GM23338 (cell line): ENCODE results near the gene TOMM40. TPM values are rescaled to one million over a fixed set of nuclear protein-coding genes. Genes with fewer than 3 reads are reported as not detected.

Experiments used
- ATAC-seq: fragments of 200-7000 bp; cut with Tn5 transposase; 3 replicates; pipeline ENCODE4 v1.9.1; 2020
- DNase-seq: peaks from one replicate; pipeline ENCODE4 v3.0.0-alpha.2; 2015; ENCODE audit warnings: low spot score
- H2AFZ ChIP-seq: fragments of 200-600 bp; sonication (generic); 2 replicates; pipeline ENCODE4 v1.8.0; 2016; ENCODE audit warnings: antibody characterized with exemption, mild to moderate bottlenecking, moderate library complexity
- H3F3A ChIP-seq: fragments of 200-600 bp; sonication (generic); replicated peaks from 2 replicates; pipeline ENCODE4 v1.8.0; 2017; ENCODE audit warnings: antibody characterized with exemption, mixed run types, low read depth
- H3K27ac ChIP-seq: fragments of 200-600 bp; sonication (generic); 2 replicates; pipeline ENCODE4 v1.6.1; 2016; ENCODE audit warnings: low read depth
- H3K27me3 ChIP-seq: fragments of 200-600 bp; sonication (generic); 2 replicates; pipeline ENCODE4 v1.8.0; 2016; ENCODE audit warnings: mild to moderate bottlenecking, mixed run types, moderate library complexity; ENCODE audit not compliant: insufficient read depth
- H3K36me3 ChIP-seq: fragments of 200-600 bp; sonication (generic); 2 replicates; pipeline ENCODE4 v1.8.0; 2016; ENCODE audit warnings: mild to moderate bottlenecking; ENCODE audit not compliant: insufficient read depth
- H3K4me1 ChIP-seq: fragments of 200-600 bp; sonication (generic); 2 replicates; pipeline ENCODE4 v1.8.0; 2016; ENCODE audit warnings: mild to moderate bottlenecking, moderate library complexity; ENCODE audit not compliant: insufficient read depth
- H3K4me2 ChIP-seq: fragments of 200-600 bp; sonication (generic); 2 replicates; pipeline ENCODE4 v1.7.1; 2017; ENCODE audit warnings: mixed run types
- H3K4me3 ChIP-seq: fragments of 200-600 bp; sonication (generic); 2 replicates; pipeline ENCODE4 v1.6.1; 2016; ENCODE audit warnings: mixed run types
- H3K79me2 ChIP-seq: fragments of 200-600 bp; sonication (generic); replicated peaks from 2 replicates; pipeline ENCODE4 v1.8.0; 2017; ENCODE audit warnings: mild to moderate bottlenecking; ENCODE audit not compliant: insufficient read depth
- H3K9me2 ChIP-seq: fragments of 200-600 bp; sonication (generic); 2 replicates; pipeline ENCODE4 v1.8.0; 2017; ENCODE audit not compliant: insufficient read depth
- H4K20me1 ChIP-seq: fragments of 200-600 bp; sonication (generic); replicated peaks from 2 replicates; pipeline ENCODE4 v1.8.0; 2017; ENCODE audit warnings: mild to moderate bottlenecking; ENCODE audit not compliant: insufficient read depth
- H3K27ac Mint-ChIP-seq: 2 replicates; pipeline ENCODE4 v1.8.0; 2020; ENCODE audit warnings: inconsistent platforms, mild to moderate bottlenecking, moderate library complexity, mixed read lengths
- H3K27me3 Mint-ChIP-seq: 3 replicates; pipeline ENCODE4 v1.8.0; 2022; ENCODE audit warnings: low read depth, mild to moderate bottlenecking, moderate library complexity, mixed read lengths, inconsistent platforms; ENCODE audit not compliant: insufficient read depth, poor library complexity
- H3K36me3 Mint-ChIP-seq: 3 replicates; pipeline ENCODE4 v1.8.0; 2021; ENCODE audit warnings: low read depth, mild to moderate bottlenecking, inconsistent platforms, moderate library complexity, mixed read lengths
- H3K4me1 Mint-ChIP-seq: 3 replicates; pipeline ENCODE4 v1.8.0; 2020; ENCODE audit warnings: mild to moderate bottlenecking, inconsistent platforms, mixed read lengths
- H3K4me3 Mint-ChIP-seq: 3 replicates; pipeline ENCODE4 v1.8.0; 2021; ENCODE audit warnings: moderate library complexity, mild to moderate bottlenecking, inconsistent platforms, mixed read lengths
- H3K9me3 Mint-ChIP-seq: 3 replicates; pipeline ENCODE4 v1.8.0; 2020; ENCODE audit warnings: moderate library complexity, mild to moderate bottlenecking, inconsistent platforms, mixed read lengths
- CREB1 ChIP-seq: fragments of 250-450 bp; sonication (Bioruptor Pico); IDR thresholded peaks from 2 replicates; pipeline ENCODE4 v1.5.0; 2020; ENCODE audit warnings: low read depth, mild to moderate bottlenecking, moderate library complexity
- ETS1 ChIP-seq: IDR thresholded peaks from 2 replicates; pipeline ENCODE4 v1.6.1; 2016; ENCODE audit warnings: antibody characterized with exemption
- EZH2 ChIP-seq: fragments of 200-600 bp; sonication (generic); IDR thresholded peaks from one replicate; pipeline ENCODE4 v1.8.0; 2017; ENCODE audit warnings: antibody characterized with exemption, mild to moderate bottlenecking, low read depth; ENCODE audit not compliant: unreplicated experiment
- EZH2phosphoT487 ChIP-seq: fragments of 200-600 bp; sonication (generic); IDR thresholded peaks from one replicate; pipeline ENCODE4 v1.8.1; 2018; ENCODE audit warnings: antibody characterized with exemption; ENCODE audit not compliant: unreplicated experiment
- JUNB ChIP-seq: IDR thresholded peaks from one replicate; pipeline ENCODE4 v1.6.1; 2016; ENCODE audit warnings: antibody characterized with exemption; ENCODE audit not compliant: unreplicated experiment
- NANOG ChIP-seq: IDR thresholded peaks from 2 replicates; pipeline ENCODE4 v1.6.1; 2016; ENCODE audit warnings: antibody characterized with exemption, borderline replicate concordance
- STAT1 ChIP-seq: IDR thresholded peaks from one replicate; pipeline ENCODE4 v1.6.1; 2016; ENCODE audit warnings: antibody characterized with exemption; ENCODE audit not compliant: unreplicated experiment
- ZNF114 ChIP-seq: fragments of 250-450 bp; sonication (Bioruptor Pico); IDR thresholded peaks from 2 replicates; pipeline ENCODE4 v1.5.0; 2020; ENCODE audit warnings: mild to moderate bottlenecking, moderate library complexity
- ZNF331 ChIP-seq: fragments of 250-450 bp; sonication (Bioruptor Pico); IDR thresholded peaks from 2 replicates; pipeline ENCODE4 v1.5.0; 2020; ENCODE audit warnings: low read depth, mild to moderate bottlenecking, moderate library complexity
- ZNF462 ChIP-seq: fragments of 250-450 bp; sonication (Bioruptor Pico); IDR thresholded peaks from 2 replicates; pipeline ENCODE4 v1.5.0; 2020; ENCODE audit warnings: mild to moderate bottlenecking, moderate library complexity
- polyA plus RNA-seq: library from polyadenylated mRNA; unstranded; fragments of >200 nt; fragmentation: Nextera tagmentation; extraction: Ambion mirVana; gene quantifications from 2 replicates; pipeline ENCODE4 v1.2.1, GENCODE V29; 2016
- total RNA-seq: library from RNA; depleted of rRNA; stranded (reverse); fragments of >200 nt; shearing (Covaris generic); gene quantifications from 2 replicates; pipeline ENCODE4 v1.2.3, GENCODE V29; 2014
- TF ChIP-seq, protein P1 (sequence below): IDR thresholded peaks from one replicate; pipeline ENCODE4 v1.6.1; 2018; ENCODE audit warnings: antibody characterized with exemption; ENCODE audit not compliant: unreplicated experiment

Gene TOMM40
- total and polyA plus RNA-seq, 2 experiments from 2014 or later: 142 to 273 TPM

GRCh38 chr19:44927746-44928145 is 36.7 kb downstream of the TOMM40 start:
- Histone ChIP-seq H4K20me1 (no peaks in the 10 kb centered on the region), H3K9me2 (no peaks in the 10 kb centered on the region), H2AFZ (peak overlapping the region; percentile 83), H3K4me2 (no peak overlapping the region), H3K27me3 (no peaks in the 10 kb centered on the region), H3K27ac (no peak overlapping the region), H3K4me3 (no peak overlapping the region), H3K4me1 (peaks cover 10% of the 10 kb centered on the region; the same call in 1 of the 2 replicates), H3K79me2 (no peaks in the 10 kb centered on the region), H3F3A (no peaks in the 10 kb centered on the region), H3K36me3 (no peaks in the 10 kb centered on the region)
- no peaks in the 10 kb centered on the region; the same call in 2 of the 3 replicates for H3K36me3 Mint-ChIP-seq
- DNase-seq (no peak), ATAC-seq (no peak)
- no peak for TF ChIP-seq NANOG
- H3K27ac Mint-ChIP-seq: no peak overlapping the region
- peaks cover 19% of the 10 kb centered on the region for H3K27me3 Mint-ChIP-seq
- no peaks in the 10 kb centered on the region; the same call in 2 of the 3 replicates for H3K9me3 Mint-ChIP-seq
- no peak overlapping the region for H3K4me3 Mint-ChIP-seq
- H3K4me1 Mint-ChIP-seq: peaks cover 19% of the 10 kb centered on the region

- no peaks in the 10 kb centered on the region for H3K9me2 ChIP-seq
- H3K4me1 ChIP-seq: peaks cover 7% of the 10 kb centered on the region; the same call in 1 of the 2 replicates
- H3F3A ChIP-seq: no peaks in the 10 kb centered on the region
- H3K27me3 ChIP-seq: no peaks in the 10 kb centered on the region
- Mint-ChIP-seq H3K36me3 (no peaks in the 10 kb centered on the region; the same call in 2 of the 3 replicates), H3K27me3 (peaks cover 25% of the 10 kb centered on the region), H3K4me1 (peaks cover 16% of the 10 kb centered on the region), H3K9me3 (no peaks in the 10 kb centered on the region), H3K27ac (no peak overlapping the region), H3K4me3 (no peak overlapping the region)
- H3K4me2 ChIP-seq: no peak overlapping the region
- no peaks in the 10 kb centered on the region for H3K36me3 ChIP-seq
- ATAC-seq: no peak
- H4K20me1 ChIP-seq: no peaks in the 10 kb centered on the region
- no peaks in the 10 kb centered on the region for H3K79me2 ChIP-seq
- no peak for DNase-seq
- no peak overlapping the region for H3K4me3 ChIP-seq
- no peak overlapping the region for H3K27ac ChIP-seq
- H2AFZ ChIP-seq: no peak overlapping the region
- TF ChIP-seq ETS1 (no peak), CREB1 (CRISPR knock-in tag) (no peak), JUNB (no peak), ZNF462 (CRISPR knock-in tag) (no peak), ZNF331 (CRISPR knock-in tag) (no peak), EZH2phosphoT487 (no peak), STAT1 (no peak), EZH2 (no peak), NANOG (no peak), ZNF114 (CRISPR knock-in tag) (no peak)
- TF ChIP-seq, protein P1, sequence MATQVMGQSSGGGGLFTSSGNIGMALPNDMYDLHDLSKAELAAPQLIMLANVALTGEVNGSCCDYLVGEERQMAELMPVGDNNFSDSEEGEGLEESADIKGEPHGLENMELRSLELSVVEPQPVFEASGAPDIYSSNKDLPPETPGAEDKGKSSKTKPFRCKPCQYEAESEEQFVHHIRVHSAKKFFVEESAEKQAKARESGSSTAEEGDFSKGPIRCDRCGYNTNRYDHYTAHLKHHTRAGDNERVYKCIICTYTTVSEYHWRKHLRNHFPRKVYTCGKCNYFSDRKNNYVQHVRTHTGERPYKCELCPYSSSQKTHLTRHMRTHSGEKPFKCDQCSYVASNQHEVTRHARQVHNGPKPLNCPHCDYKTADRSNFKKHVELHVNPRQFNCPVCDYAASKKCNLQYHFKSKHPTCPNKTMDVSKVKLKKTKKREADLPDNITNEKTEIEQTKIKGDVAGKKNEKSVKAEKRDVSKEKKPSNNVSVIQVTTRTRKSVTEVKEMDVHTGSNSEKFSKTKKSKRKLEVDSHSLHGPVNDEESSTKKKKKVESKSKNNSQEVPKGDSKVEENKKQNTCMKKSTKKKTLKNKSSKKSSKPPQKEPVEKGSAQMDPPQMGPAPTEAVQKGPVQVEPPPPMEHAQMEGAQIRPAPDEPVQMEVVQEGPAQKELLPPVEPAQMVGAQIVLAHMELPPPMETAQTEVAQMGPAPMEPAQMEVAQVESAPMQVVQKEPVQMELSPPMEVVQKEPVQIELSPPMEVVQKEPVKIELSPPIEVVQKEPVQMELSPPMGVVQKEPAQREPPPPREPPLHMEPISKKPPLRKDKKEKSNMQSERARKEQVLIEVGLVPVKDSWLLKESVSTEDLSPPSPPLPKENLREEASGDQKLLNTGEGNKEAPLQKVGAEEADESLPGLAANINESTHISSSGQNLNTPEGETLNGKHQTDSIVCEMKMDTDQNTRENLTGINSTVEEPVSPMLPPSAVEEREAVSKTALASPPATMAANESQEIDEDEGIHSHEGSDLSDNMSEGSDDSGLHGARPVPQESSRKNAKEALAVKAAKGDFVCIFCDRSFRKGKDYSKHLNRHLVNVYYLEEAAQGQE: no peak
Measured at GRCh38 chr19:44930088-44930487, 39.0 kb downstream of the TOMM40 start.
